ENCODE data around the gene SPATA12. TPM values are rescaled to one million over a fixed set of nuclear protein-coding genes. Genes with fewer than 3 reads are reported as not detected.

Gene SPATA12
- total RNA-seq, 1 experiment from 2014 or later: 0.47 TPM

- Histone ChIP-seq H3K9ac (ENCODE audit: low read length) (no peak overlapping the region), H3K4me2 (ENCODE audit: low read length) (no peak overlapping the region), H3K36me3 (ENCODE audit: low read depth, low read length) (no peaks in the 10 kb centered on the region), H3K27me3 (ENCODE audit: low read length) (no peaks in the 10 kb centered on the region), H3K4me1 (ENCODE audit: insufficient read depth, low read length) (no peaks in the 10 kb centered on the region), H3K9me3 (ENCODE audit: low read length) (no peaks in the 10 kb centered on the region), H2AFZ (ENCODE audit: low read length) (no peak overlapping the region), H3F3A (ENCODE audit: low read length, unreplicated experiment) (no peaks in the 10 kb centered on the region), H3K79me2 (ENCODE audit: low read length) (no peaks in the 10 kb centered on the region), H3K9me2 (replicated peaks; ENCODE audit: low read length) (no peaks in the 10 kb centered on the region), H3K27ac (ENCODE audit: low read length) (no peak overlapping the region), H3K4me3 (ENCODE audit: low read length) (no peak overlapping the region), H4K20me1 (ENCODE audit: low read length) (no peaks in the 10 kb centered on the region)
- no peak for ATAC-seq
- DNase-seq: no peak
- CTCF ChIA-PET: no interaction called here
- TF ChIP-seq EZH2phosphoT487 (IDR thresholded peaks at IDR 0.05; ENCODE audit: borderline replicate concordance, low read length) (no peak), CTCF (conservative IDR thresholded peaks at IDR 0.05; ENCODE audit: low read depth, low read length) (no peak), EZH2 (IDR thresholded peaks at IDR 0.05; ENCODE audit: low read length, unreplicated experiment) (no peak)
- POLR2A ChIA-PET (ENCODE audit: unreplicated experiment): no interaction called here
- BruUV-seq (replicated peaks): no TSS peak
- intact Hi-C loops (cut with micrococcal nuclease): no loop called here
Observed at GRCh38 chr3:57025237-57025636, 35.2 kb upstream of the SPATA12 start.

GRCh38 chr3:57026944-57027343 lies 33.5 kb upstream of the SPATA12 start:
- no peak for DNase-seq
- BruUV-seq (replicated peaks): no TSS peak

GRCh38 chr3:57029383-57029782 lies 31.1 kb upstream of the SPATA12 start:
- DNase-seq: no peak

More at GRCh38 chr3:57026944-57027343, 33.5 kb upstream of the SPATA12 start:
- no peak overlapping the region for H3K4me2 ChIP-seq (ENCODE audit: low read length)
- H3K79me2 ChIP-seq (ENCODE audit: low read length): no peaks in the 10 kb centered on the region
- no peak for ATAC-seq
- H3K9me3 ChIP-seq (ENCODE audit: low read length): no peaks in the 10 kb centered on the region
- H2AFZ ChIP-seq (ENCODE audit: low read length): no peak overlapping the region
- H3K9me2 ChIP-seq (replicated peaks; ENCODE audit: low read length): no peaks in the 10 kb centered on the region
- H3K9ac ChIP-seq (ENCODE audit: low read length): no peak overlapping the region
- ChIA-PET POLR2A (ENCODE audit: unreplicated experiment) (no interaction called here), CTCF (no interaction called here)
- intact Hi-C loops (cut with micrococcal nuclease): no loop called here
- no peaks in the 10 kb centered on the region for H3K36me3 ChIP-seq (ENCODE audit: low read depth, low read length)
- H3K27me3 ChIP-seq (ENCODE audit: low read length): no peaks in the 10 kb centered on the region
- H3F3A ChIP-seq (ENCODE audit: low read length, unreplicated experiment): no peaks in the 10 kb centered on the region
- no peaks in the 10 kb centered on the region for H3K4me1 ChIP-seq (ENCODE audit: insufficient read depth, low read length)
- H4K20me1 ChIP-seq (ENCODE audit: low read length): no peaks in the 10 kb centered on the region
- no peak overlapping the region for H3K4me3 ChIP-seq (ENCODE audit: low read length)
- H3K27ac ChIP-seq (ENCODE audit: low read length): no peak overlapping the region
- TF ChIP-seq EZH2phosphoT487 (IDR thresholded peaks at IDR 0.05; ENCODE audit: borderline replicate concordance, low read length): no peak
- TF ChIP-seq CTCF (conservative IDR thresholded peaks at IDR 0.05; ENCODE audit: low read depth, low read length): no peak
- no peak for TF ChIP-seq EZH2 (IDR thresholded peaks at IDR 0.05; ENCODE audit: low read length, unreplicated experiment)

More at GRCh38 chr3:57029383-57029782, 31.1 kb upstream of the SPATA12 start:
- H3K79me2 ChIP-seq (ENCODE audit: low read length): no peaks in the 10 kb centered on the region
- ChIA-PET CTCF (no interaction called here), POLR2A (ENCODE audit: unreplicated experiment) (no interaction called here)
- no peaks in the 10 kb centered on the region for H3K4me1 ChIP-seq (ENCODE audit: insufficient read depth, low read length)
- BruUV-seq (replicated peaks): no TSS peak
- H3F3A ChIP-seq (ENCODE audit: low read length, unreplicated experiment): no peaks in the 10 kb centered on the region
- no peak overlapping the region for H3K27ac ChIP-seq (ENCODE audit: low read length)
- H3K27me3 ChIP-seq (ENCODE audit: low read length): no peaks in the 10 kb centered on the region
- no peak overlapping the region for H3K4me2 ChIP-seq (ENCODE audit: low read length)
- no peaks in the 10 kb centered on the region for H3K9me3 ChIP-seq (ENCODE audit: low read length)
- H3K9ac ChIP-seq (ENCODE audit: low read length): no peak overlapping the region
- no peak overlapping the region for H3K4me3 ChIP-seq (ENCODE audit: low read length)
- no peak overlapping the region for H2AFZ ChIP-seq (ENCODE audit: low read length)
- intact Hi-C loops (cut with micrococcal nuclease): no loop called here
- TF ChIP-seq EZH2 (IDR thresholded peaks at IDR 0.05; ENCODE audit: low read length, unreplicated experiment): no peak
- TF ChIP-seq EZH2phosphoT487 (IDR thresholded peaks at IDR 0.05; ENCODE audit: borderline replicate concordance, low read length): no peak
- TF ChIP-seq CTCF (conservative IDR thresholded peaks at IDR 0.05; ENCODE audit: low read depth, low read length): no peak
- H3K9me2 ChIP-seq (replicated peaks; ENCODE audit: low read length): no peaks in the 10 kb centered on the region
- H4K20me1 ChIP-seq (ENCODE audit: low read length): no peaks in the 10 kb centered on the region
- no peak for ATAC-seq
- H3K36me3 ChIP-seq (ENCODE audit: low read depth, low read length): no peaks in the 10 kb centered on the region
